Measurements from ENCODE around the gene SYNE2. TPM values are rescaled to one million over a fixed set of nuclear protein-coding genes. Genes with fewer than 3 reads are reported as not detected.

Gene SYNE2
- total RNA-seq, 1 experiment from 2014 or later: 16.0 TPM

- H3K9ac ChIP-seq (ENCODE audit: low read length): no peak overlapping the region
- no peak for ATAC-seq
- CTCF ChIA-PET: interaction anchor here (0.7 kb wide), 1 partner anchor 16 kb away, joined by 5 read pairs; no protein-coding TSS in a partner anchor
Measured at GRCh38 chr14:63928744-63929174, 76.0 kb downstream of the SYNE2 start.

GRCh38 chr14:63933110-63933509, 80.3 kb downstream of the SYNE2 start:
- Histone ChIP-seq H3K79me2 (ENCODE audit: low read length) (no peaks in the 10 kb centered on the region), H3K9me2 (replicated peaks; ENCODE audit: low read length) (no peaks in the 10 kb centered on the region), H3K27ac (ENCODE audit: low read length) (no peak overlapping the region), H3K4me3 (ENCODE audit: low read length) (no peak overlapping the region), H2AFZ (ENCODE audit: low read length) (no peak overlapping the region), H3K4me2 (ENCODE audit: low read length) (no peak overlapping the region), H4K20me1 (ENCODE audit: low read length) (no peaks in the 10 kb centered on the region), H3K4me1 (ENCODE audit: insufficient read depth, low read length) (no peaks in the 10 kb centered on the region), H3K9ac (ENCODE audit: low read length) (no peak overlapping the region), H3K36me3 (ENCODE audit: low read depth, low read length) (no peaks in the 10 kb centered on the region), H3K27me3 (ENCODE audit: low read length) (no peaks in the 10 kb centered on the region), H3K9me3 (ENCODE audit: low read length) (no peaks in the 10 kb centered on the region), H3F3A (ENCODE audit: low read length, unreplicated experiment) (no peaks in the 10 kb centered on the region)
- ChIA-PET CTCF (no interaction called here), POLR2A (ENCODE audit: unreplicated experiment) (no interaction called here)
- DNase-seq (no peak), ATAC-seq (no peak)
- intact Hi-C loops (cut with micrococcal nuclease): no loop called here
- TF ChIP-seq CTCF (conservative IDR thresholded peaks at IDR 0.05; ENCODE audit: low read depth, low read length) (no peak), EZH2 (IDR thresholded peaks at IDR 0.05; ENCODE audit: low read length, unreplicated experiment) (no peak)
- no TSS peak for BruUV-seq (replicated peaks)

More at GRCh38 chr14:63928744-63929174, 76.0 kb downstream of the SYNE2 start:
- Histone ChIP-seq H3K27me3 (ENCODE audit: low read length) (no peaks in the 10 kb centered on the region), H3K4me3 (ENCODE audit: low read length) (no peak overlapping the region), H3K4me2 (ENCODE audit: low read length) (no peak overlapping the region), H3K9me2 (replicated peaks; ENCODE audit: low read length) (no peaks in the 10 kb centered on the region), H3K27ac (ENCODE audit: low read length) (no peak overlapping the region), H3K79me2 (ENCODE audit: low read length) (no peaks in the 10 kb centered on the region), H3K4me1 (ENCODE audit: insufficient read depth, low read length) (no peaks in the 10 kb centered on the region), H3K36me3 (ENCODE audit: low read depth, low read length) (no peaks in the 10 kb centered on the region), H2AFZ (ENCODE audit: low read length) (no peak overlapping the region), H3K9me3 (ENCODE audit: low read length) (no peaks in the 10 kb centered on the region), H3F3A (ENCODE audit: low read length, unreplicated experiment) (no peaks in the 10 kb centered on the region), H4K20me1 (ENCODE audit: low read length) (no peaks in the 10 kb centered on the region)
- TF ChIP-seq CTCF (conservative IDR thresholded peaks at IDR 0.05; ENCODE audit: low read depth, low read length) (no peak), EZH2phosphoT487 (IDR thresholded peaks at IDR 0.05; ENCODE audit: borderline replicate concordance, low read length) (no peak), EZH2 (IDR thresholded peaks at IDR 0.05; ENCODE audit: low read length, unreplicated experiment) (no peak)
- no TSS peak for BruUV-seq (replicated peaks)
- POLR2A ChIA-PET (ENCODE audit: unreplicated experiment): no interaction called here
- intact Hi-C loops (cut with micrococcal nuclease): no loop called here
- no peak for DNase-seq

GRCh38 chr14:63933711-63934110, 80.9 kb downstream of the SYNE2 start:
- Histone ChIP-seq H3K4me3 (ENCODE audit: low read length) (no peak overlapping the region), H3K9me2 (replicated peaks; ENCODE audit: low read length) (no peaks in the 10 kb centered on the region), H2AFZ (ENCODE audit: low read length) (no peak overlapping the region), H3K9me3 (ENCODE audit: low read length) (no peaks in the 10 kb centered on the region), H3K4me1 (ENCODE audit: insufficient read depth, low read length) (no peaks in the 10 kb centered on the region), H3F3A (ENCODE audit: low read length, unreplicated experiment) (no peaks in the 10 kb centered on the region), H3K9ac (ENCODE audit: low read length) (no peak overlapping the region), H3K27ac (ENCODE audit: low read length) (no peak overlapping the region), H3K4me2 (ENCODE audit: low read length) (no peak overlapping the region), H3K36me3 (ENCODE audit: low read depth, low read length) (no peaks in the 10 kb centered on the region), H3K79me2 (ENCODE audit: low read length) (no peaks in the 10 kb centered on the region), H4K20me1 (ENCODE audit: low read length) (no peaks in the 10 kb centered on the region), H3K27me3 (ENCODE audit: low read length) (no peaks in the 10 kb centered on the region)
- intact Hi-C loops (cut with micrococcal nuclease): no loop called here
- TF ChIP-seq EZH2 (IDR thresholded peaks at IDR 0.05; ENCODE audit: low read length, unreplicated experiment): no peak
- no peak for TF ChIP-seq EZH2phosphoT487 (IDR thresholded peaks at IDR 0.05; ENCODE audit: borderline replicate concordance, low read length)
- no peak for TF ChIP-seq CTCF (conservative IDR thresholded peaks at IDR 0.05; ENCODE audit: low read depth, low read length)
- POLR2A ChIA-PET (ENCODE audit: unreplicated experiment): no interaction called here
- ATAC-seq (no peak), DNase-seq (no peak)
- BruUV-seq (replicated peaks): no TSS peak
- CTCF ChIA-PET: no interaction called here

Measured in PC-3 (cell line).